IMR-90 (cell line): ENCODE results near the gene ABHD16A. TPM values are rescaled to one million over a fixed set of nuclear protein-coding genes. Genes with fewer than 3 reads are reported as not detected.

ENCODE experiments used
- ATAC-seq: fragments of 200-7000 bp; cut with Tn5 transposase; 2 replicates; pipeline ENCODE4 v1.9.1; 2020; ENCODE audit warnings: low read depth, mild to moderate bottlenecking, moderate library complexity
- BruUV-seq: library from RNA; stranded (reverse); fragments of 400-500 nt; replicated peaks from 2 replicates; lab custom pipeline; 2021; lab: Mats Ljungman, UMichigan
- CTCF ChIA-PET: fragments of 300-600 bp; formaldehyde crosslinking; extraction: SDS; loops from one replicate; lab custom pipeline; 2021; ENCODE audit warnings: antibody characterized with exemption; lab: Yijun Ruan, JAX
- POLR2A ChIA-PET: fragments of 300-600 bp; sonication (Branson Sonifier 250); formaldehyde crosslinking; loops from one replicate; lab custom pipeline; 2022; ENCODE audit warnings: antibody characterized with exemption; ENCODE audit not compliant: unreplicated experiment; lab: Charles Lee
- DNase-seq: peaks from one replicate; pipeline ENCODE4 v3.0.0; 2013
- H2AFZ ChIP-seq: replicated peaks from 2 replicates; pipeline ENCODE3; 2013; ENCODE audit warnings: low read length, mild to moderate bottlenecking; ENCODE audit not compliant: poor library complexity
- H2AK5ac ChIP-seq: 2 replicates; pipeline ENCODE4 v1.6.1; 2013; ENCODE audit warnings: low read depth, low read length, inconsistent platforms
- H2AK9ac ChIP-seq: replicated peaks from 2 replicates; pipeline ENCODE3; 2013; ENCODE audit warnings: mild to moderate bottlenecking, low read depth, low read length, moderate library complexity; ENCODE audit not compliant: poor library complexity
- H2BK120ac ChIP-seq: 2 replicates; pipeline ENCODE4 v1.6.1; 2013; ENCODE audit warnings: low read depth, low read length, inconsistent platforms
- H2BK15ac ChIP-seq: 3 replicates; pipeline ENCODE4 v1.6.1; 2013; ENCODE audit warnings: low read depth, low read length, inconsistent platforms
- H2BK20ac ChIP-seq: 2 replicates; pipeline ENCODE4 v1.6.1; 2013; ENCODE audit warnings: low read depth, mild to moderate bottlenecking, inconsistent platforms, low read length, moderate library complexity
- H2BK5ac ChIP-seq: 2 replicates; pipeline ENCODE4 v1.6.1; 2013; ENCODE audit warnings: mild to moderate bottlenecking, low read depth, low read length, inconsistent platforms; ENCODE audit not compliant: poor library complexity, severe bottlenecking
- H3K14ac ChIP-seq: replicated peaks from 2 replicates; pipeline ENCODE4 v1.6.1; 2013; ENCODE audit warnings: low read depth, low read length, inconsistent platforms
- H3K18ac ChIP-seq: 2 replicates; pipeline ENCODE4 v1.6.1; 2013; ENCODE audit warnings: low read depth, low read length, control low read depth
- H3K23ac ChIP-seq: 2 replicates; pipeline ENCODE4 v1.6.1; 2013; ENCODE audit warnings: low read depth, low read length, inconsistent platforms
- H3K27ac ChIP-seq: 2 replicates; pipeline ENCODE4 v1.5.1; 2013; ENCODE audit warnings: mild to moderate bottlenecking, control low read depth, low read length; ENCODE audit not compliant: insufficient read depth
- H3K27me3 ChIP-seq: 2 replicates; pipeline ENCODE4 v1.6.1; 2013; ENCODE audit warnings: low read length; ENCODE audit not compliant: control insufficient read depth, insufficient read depth
- H3K36me3 ChIP-seq: 2 replicates; pipeline ENCODE4 v1.6.1; 2013; ENCODE audit warnings: low read length, mixed read lengths; ENCODE audit not compliant: control insufficient read depth, insufficient read depth
- H3K4ac ChIP-seq: 2 replicates; pipeline ENCODE4 v1.6.1; 2013; ENCODE audit warnings: low read depth, low read length, inconsistent platforms
- H3K4me1 ChIP-seq: 2 replicates; pipeline ENCODE4 v1.6.1; 2013; ENCODE audit warnings: low read length, mixed read lengths; ENCODE audit not compliant: control insufficient read depth, insufficient read depth
- H3K4me2 ChIP-seq: 2 replicates; pipeline ENCODE4 v1.6.1; 2013; ENCODE audit warnings: low read depth, mild to moderate bottlenecking, control low read depth, low read length, moderate library complexity
- H3K4me3 ChIP-seq: 2 replicates; pipeline ENCODE4 v1.5.1; 2013; ENCODE audit warnings: low read depth, mild to moderate bottlenecking, control low read depth, low read length, moderate library complexity; ENCODE audit not compliant: insufficient read depth
- H3K56ac ChIP-seq: 2 replicates; pipeline ENCODE4 v1.6.1; 2013; ENCODE audit warnings: low read length, inconsistent platforms; ENCODE audit not compliant: insufficient read depth; ENCODE audit errors: extremely low read depth
- H3K79me1 ChIP-seq, 2 experiments: 2 replicates each; pipeline ENCODE4 v1.6.1; 2013; ENCODE audit warnings: low read length in 2 of 2, inconsistent platforms in 1 of 2, low read depth in 1 of 2
- H3K9ac ChIP-seq: 2 replicates; pipeline ENCODE4 v1.6.1; 2013; ENCODE audit warnings: low read depth, low read length, control low read depth
- H3K9me1 ChIP-seq: 2 replicates; pipeline ENCODE4 v1.6.1; 2013; ENCODE audit warnings: low read length, inconsistent platforms; ENCODE audit not compliant: insufficient read depth
- H3K9me3 ChIP-seq: 2 replicates; pipeline ENCODE4 v1.6.1; 2013; ENCODE audit warnings: low read length; ENCODE audit not compliant: control insufficient read depth, insufficient read depth
- H4K20me1 ChIP-seq: 2 replicates; pipeline ENCODE4 v1.6.1; 2013; ENCODE audit warnings: low read length, inconsistent platforms; ENCODE audit not compliant: insufficient read depth
- H4K5ac ChIP-seq: 2 replicates; pipeline ENCODE4 v1.6.1; 2013; ENCODE audit warnings: mild to moderate bottlenecking, low read depth, low read length, control low read depth
- H4K8ac ChIP-seq, 2 experiments: 2 replicates each; pipeline ENCODE4 v1.6.1; 2013; ENCODE audit warnings: low read depth in 2 of 2, low read length in 2 of 2, control low read depth in 1 of 2, inconsistent platforms in 1 of 2
- H4K91ac ChIP-seq: 2 replicates; pipeline ENCODE4 v1.6.1; 2013; ENCODE audit warnings: low read depth, low read length, inconsistent platforms; ENCODE audit not compliant: insufficient read depth
- BHLHE40 ChIP-seq: fragments of 150-350 bp; IDR thresholded peaks from 2 replicates; pipeline ENCODE4 v1.6.1; 2016; ENCODE audit warnings: mild to moderate bottlenecking, low read depth, low read length
- CEBPB ChIP-seq: IDR thresholded peaks from 2 replicates; pipeline ENCODE4 v1.6.1; 2012; ENCODE audit warnings: low read depth, low read length, improper control_type of control experiment
- FOS ChIP-seq: fragments of 150-350 bp; IDR thresholded peaks from 2 replicates; pipeline ENCODE4 v1.6.1; 2016; ENCODE audit warnings: low read depth, low read length
- MAFK ChIP-seq: IDR thresholded peaks from 2 replicates; pipeline ENCODE4 v1.6.1; 2012; ENCODE audit warnings: low read depth, low read length, improper control_type of control experiment
- MXI1 ChIP-seq: IDR thresholded peaks from 2 replicates; pipeline ENCODE4 v1.6.1; 2012; ENCODE audit warnings: low read depth, mild to moderate bottlenecking, low read length, moderate library complexity, borderline replicate concordance
- POLR2A ChIP-seq: IDR thresholded peaks from 2 replicates; pipeline ENCODE4 v1.6.1; 2012; ENCODE audit warnings: mild to moderate bottlenecking, low read depth, low read length
- RCOR1 ChIP-seq: IDR thresholded peaks from 2 replicates; pipeline ENCODE4 v1.6.1; 2012; ENCODE audit warnings: mild to moderate bottlenecking, low read length, improper control_type of control experiment; ENCODE audit not compliant: insufficient replicate concordance
- RFX5 ChIP-seq: IDR thresholded peaks from 2 replicates; pipeline ENCODE4 v1.8.0; 2012; ENCODE audit warnings: low read depth, mild to moderate bottlenecking, low read length, moderate library complexity
- WGBS, 2 experiments: methylation state at CpG; one replicate each; pipeline versions ENCODE4 v1.1.5 to v1.1.7; 2013; ENCODE audit warnings: missing lambda C conversion rate in 2 of 2; ENCODE audit not compliant: insufficient read length in 1 of 2; ENCODE audit errors: extremely low coverage in 2 of 2; 5-methylcytosine and 5-hydroxymethylcytosine counted together
- dilution Hi-C: fragments of 300-500 bp; cut with HindIII; formaldehyde crosslinking; loops from one replicate; pipeline ENCODE4 v1.14.3; 2018; ENCODE audit warnings: low sequenced_read_pairs; ENCODE audit not compliant: unreplicated experiment
- in situ Hi-C: fragments of 300-500 bp; cut with MboI; formaldehyde crosslinking; loops from 3 replicates; pipeline ENCODE4 v1.14.3; 2019; ENCODE audit warnings: low sequenced_read_pairs, inconsistent platforms, mixed read lengths
- intact Hi-C: fragments of 100-400 bp; cut with micrococcal nuclease; formaldehyde crosslinking; loops from 2 replicates; pipeline ENCODE4 v1.10.0; 2022
- polyA plus RNA-seq, 3 experiments: library from polyadenylated mRNA; depleted of rRNA; stranded (reverse); fragments of >200 nt; gene quantifications; 2 replicates each; pipeline ENCODE4 v1.2.3, GENCODE V29; 2012; ENCODE audit warnings: low replicate concordance in 1 of 3
- total RNA-seq: library from RNA; depleted of rRNA; stranded (reverse); fragments of >200 nt; gene quantifications from 2 replicates; pipeline ENCODE4 v1.2.3, GENCODE V29; 2012
- TF ChIP-seq, protein P1 (sequence below): conservative IDR thresholded peaks from 2 replicates; pipeline ENCODE4 v1.5.1; 2012; ENCODE audit warnings: mild to moderate bottlenecking, low read depth, low read length, improper control_type of control experiment

ABHD16A gene
- total and polyA plus RNA-seq, 2 of the 4 experiments (the other 2 are of a cell fraction): 31.5 to 35.1 TPM

DNA sequence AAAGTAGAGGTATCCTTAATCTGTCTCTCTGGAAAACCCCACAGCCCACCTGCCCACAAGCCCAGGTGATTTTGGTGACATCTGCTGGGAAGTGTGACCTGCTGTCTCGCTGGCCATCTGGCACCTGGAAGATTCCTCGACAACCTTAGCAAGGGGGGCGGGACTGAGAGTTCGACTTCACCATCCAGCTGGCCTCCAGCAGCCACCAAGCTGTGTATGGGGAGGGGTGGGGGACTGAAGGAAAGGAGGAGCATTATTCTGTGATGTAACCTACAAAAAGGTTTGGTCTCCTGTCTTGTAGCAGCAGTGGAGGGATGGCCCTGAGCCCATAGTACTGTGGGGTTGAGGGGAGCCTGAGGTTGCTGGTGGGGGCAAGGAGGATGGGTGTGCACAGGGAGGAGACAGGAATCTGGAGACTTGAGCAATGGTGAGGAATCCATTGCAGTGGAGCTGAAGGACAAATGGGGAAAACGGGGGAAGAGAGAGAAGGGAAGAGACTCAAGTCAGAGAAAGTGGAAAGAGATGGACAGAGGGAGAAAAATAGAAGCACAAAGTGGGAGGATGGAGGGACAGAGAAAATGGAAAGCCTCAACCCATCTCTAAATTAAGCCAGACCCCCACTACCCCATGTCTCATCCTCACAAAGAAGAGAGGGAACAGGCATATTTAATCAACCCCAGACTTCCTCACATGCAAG lies 7.5 kb upstream of the ABHD16A start:
- peak overlapping the region; percentile 21 for H2AFZ ChIP-seq
- H4K20me1 ChIP-seq: no peaks in the 10 kb centered on the region; the same call in 1 of the 2 replicates
- H2BK120ac ChIP-seq: no peak overlapping the region
- H3K4me3 ChIP-seq: no peak overlapping the region
- H2AK9ac ChIP-seq: no peak overlapping the region
- H3K27me3 ChIP-seq: peaks cover 35% of the 10 kb centered on the region
- CTCF ChIA-PET: no interaction called here
- H3K4me1 ChIP-seq: no peaks in the 10 kb centered on the region
- no peaks in the 10 kb centered on the region for H3K79me1 ChIP-seq
- H3K14ac ChIP-seq: no peak overlapping the region
- in situ Hi-C loops (no loop called here), dilution Hi-C loops (no loop called here), intact Hi-C loops (no loop called here)
- no peak for DNase-seq
- no TSS peak for BruUV-seq
- no peak for ATAC-seq
- no peak overlapping the region for H3K18ac ChIP-seq
- TF ChIP-seq, protein P1, sequence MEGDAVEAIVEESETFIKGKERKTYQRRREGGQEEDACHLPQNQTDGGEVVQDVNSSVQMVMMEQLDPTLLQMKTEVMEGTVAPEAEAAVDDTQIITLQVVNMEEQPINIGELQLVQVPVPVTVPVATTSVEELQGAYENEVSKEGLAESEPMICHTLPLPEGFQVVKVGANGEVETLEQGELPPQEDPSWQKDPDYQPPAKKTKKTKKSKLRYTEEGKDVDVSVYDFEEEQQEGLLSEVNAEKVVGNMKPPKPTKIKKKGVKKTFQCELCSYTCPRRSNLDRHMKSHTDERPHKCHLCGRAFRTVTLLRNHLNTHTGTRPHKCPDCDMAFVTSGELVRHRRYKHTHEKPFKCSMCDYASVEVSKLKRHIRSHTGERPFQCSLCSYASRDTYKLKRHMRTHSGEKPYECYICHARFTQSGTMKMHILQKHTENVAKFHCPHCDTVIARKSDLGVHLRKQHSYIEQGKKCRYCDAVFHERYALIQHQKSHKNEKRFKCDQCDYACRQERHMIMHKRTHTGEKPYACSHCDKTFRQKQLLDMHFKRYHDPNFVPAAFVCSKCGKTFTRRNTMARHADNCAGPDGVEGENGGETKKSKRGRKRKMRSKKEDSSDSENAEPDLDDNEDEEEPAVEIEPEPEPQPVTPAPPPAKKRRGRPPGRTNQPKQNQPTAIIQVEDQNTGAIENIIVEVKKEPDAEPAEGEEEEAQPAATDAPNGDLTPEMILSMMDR: no peak
- TF ChIP-seq BHLHE40 (no peak), RCOR1 (no peak), FOS (no peak), POLR2A (no peak), RFX5 (no peak), CEBPB (no peak), MXI1 (no peak), MAFK (no peak)
- POLR2A ChIA-PET: no interaction called here
- H3K9me1 ChIP-seq: no peaks in the 10 kb centered on the region
- no peak overlapping the region for H3K4ac ChIP-seq
- no peak overlapping the region for H3K23ac ChIP-seq
- whole genome bisulfite sequencing, 2 experiments: no CpG with 5 or more reads among the region's 5 CpGs
- H3K56ac ChIP-seq: no peak overlapping the region
- no peaks in the 10 kb centered on the region for H3K36me3 ChIP-seq
- no peak overlapping the region for H2BK20ac ChIP-seq
- H3K9ac ChIP-seq: no peak overlapping the region
- H3K4me2 ChIP-seq: no peak overlapping the region
- no peak overlapping the region for H3K27ac ChIP-seq
- no peak overlapping the region for H2BK15ac ChIP-seq
- no peaks in the 10 kb centered on the region for H3K9me3 ChIP-seq
- no peak overlapping the region; the same call in 1 of the 2 replicates for H2AK5ac ChIP-seq
- no peak overlapping the region for H4K91ac ChIP-seq
- no peak overlapping the region for H4K5ac ChIP-seq
- no peak overlapping the region for H4K8ac ChIP-seq
- H2BK5ac ChIP-seq: no peak overlapping the region
